Panc1 (cell line): ENCODE data around the gene LRRC73.

Experiments
- CTCF ChIP-seq: fragments of 450-650 bp; IDR thresholded peaks from 2 replicates; pipeline ENCODE4 v1.5.1; 2017; ENCODE audit warnings: mild to moderate bottlenecking
- POLR2AphosphoS5 ChIP-seq: IDR thresholded peaks from 2 replicates; pipeline ENCODE4 v1.6.1; 2012; ENCODE audit warnings: mild to moderate bottlenecking, low read depth, low read length, moderate library complexity
- REST ChIP-seq, 2 experiments: IDR thresholded peaks; 2 replicates each; pipeline ENCODE4 v1.6.1; 2011 to 2012; ENCODE audit warnings: low read depth in 2 of 2, control low read depth in 1 of 2, low read length in 1 of 2, mild to moderate bottlenecking in 1 of 2, moderate library complexity in 1 of 2; ENCODE audit not compliant: insufficient read depth in 1 of 2
- SIN3A ChIP-seq: IDR thresholded peaks from 2 replicates; pipeline ENCODE4 v1.6.1; 2012; ENCODE audit warnings: low read depth, mild to moderate bottlenecking, low read length, moderate library complexity, borderline replicate concordance; ENCODE audit not compliant: insufficient read depth
- TCF7L2 ChIP-seq: IDR thresholded peaks from 2 replicates; pipeline ENCODE4 v1.6.1; 2011; ENCODE audit warnings: mild to moderate bottlenecking, low read depth, low read length, inconsistent platforms

GRCh38 chr6:43469947-43470346, 40.2 kb downstream of the LRRC73 start:
- TF ChIP-seq CTCF: no peak
- TF ChIP-seq REST (IDR thresholded peaks at IDR 0.05; ENCODE audit: insufficient read depth in 1 of 2, low read depth in 2 of 2, low read length in 1 of 2): no peak
- TF ChIP-seq TCF7L2: no peak
- TF ChIP-seq POLR2AphosphoS5: no peak
- TF ChIP-seq SIN3A: no peak
